Activated B cell treated with CpG ODN at 0.5 μM for 24 hours (primary cell): ENCODE results near the gene ZNF532. TPM values are rescaled to one million over a fixed set of nuclear protein-coding genes. Genes with fewer than 3 reads are reported as not detected.

Experiments
- ATAC-seq: fragments of 200-7000 bp; cut with Tn5 transposase; one replicate; pipeline ENCODE4 v1.10.0; 2021; ENCODE audit warnings: low read depth, mild to moderate bottlenecking, moderate library complexity
- CTCF ChIA-PET: fragments of 350-600 bp; sonication (Branson Sonifier 250); formaldehyde crosslinking; loops from one replicate; lab custom pipeline; 2021; ENCODE audit warnings: antibody characterized with exemption; lab: Charles Lee
- POLR2A ChIA-PET: fragments of 350-600 bp; sonication (Branson Sonifier 250); formaldehyde crosslinking; loops from one replicate; lab custom pipeline; 2021; ENCODE audit warnings: antibody characterized with exemption; lab: Charles Lee
- DNase-seq: peaks from one replicate; pipeline ENCODE4 v3.0.0; 2022
- H3K27ac Mint-ChIP-seq: one replicate; pipeline ENCODE4 v1.8.0; 2020; ENCODE audit warnings: mixed read lengths
- H3K27me3 Mint-ChIP-seq: one replicate; pipeline ENCODE4 v1.8.0; 2021; ENCODE audit warnings: mixed read lengths
- H3K36me3 Mint-ChIP-seq: one replicate; pipeline ENCODE4 v1.8.0; 2021; ENCODE audit warnings: low read depth, mixed read lengths
- H3K4me1 Mint-ChIP-seq: one replicate; pipeline ENCODE4 v1.8.0; 2021; ENCODE audit warnings: mixed read lengths
- H3K4me3 Mint-ChIP-seq: one replicate; pipeline ENCODE4 v1.8.0; 2020; ENCODE audit warnings: mild to moderate bottlenecking, mixed read lengths
- H3K9me3 Mint-ChIP-seq: one replicate; pipeline ENCODE4 v1.8.0; 2020; ENCODE audit warnings: mixed read lengths
- CTCF ChIP-seq: fragments of 200-600 bp; IDR thresholded peaks from one replicate; pipeline ENCODE4 v1.8.0; 2022; ENCODE audit warnings: antibody characterized with exemption, mild to moderate bottlenecking
- intact Hi-C: fragments of 100-400 bp; cut with micrococcal nuclease; formaldehyde crosslinking; loops from one replicate; pipeline ENCODE4 v1.15.1; 2024
- total RNA-seq: library from RNA; stranded (reverse); gene quantifications from 2 replicates; pipeline ENCODE4 v1.2.3, GENCODE V29; 2022

The ZNF532 gene
- total RNA-seq, 1 donor from 2014 or later: 106 TPM

- DNase-seq: no peak
- ChIA-PET POLR2A (no interaction called here), CTCF (no interaction called here)
- Mint-ChIP-seq H3K27ac (no peak overlapping the region), H3K36me3 (peaks cover 17% of the 10 kb centered on the region), H3K4me3 (no peak overlapping the region), H3K27me3 (no peaks in the 10 kb centered on the region), H3K9me3 (peaks cover 3% of the 10 kb centered on the region), H3K4me1 (peaks cover 67% of the 10 kb centered on the region)
- intact Hi-C loops: no loop called here
- TF ChIP-seq CTCF: no peak
- no peak for ATAC-seq
Measured at GRCh38 chr18:58892488-58892887, 27.8 kb downstream of the ZNF532 start.

GRCh38 chr18:58893388-58894099 lies 28.9 kb downstream of the ZNF532 start:
- peaks cover 18% of the 10 kb centered on the region for H3K36me3 Mint-ChIP-seq
- no peak overlapping the region for H3K4me3 Mint-ChIP-seq
- ATAC-seq (no peak), DNase-seq (no peak)
- ChIA-PET CTCF (no interaction called here), POLR2A (interaction anchor here (0.7 kb wide), 2 partner anchors 29 to 58 kb away, joined by 3 read pairs; partner anchors contain the start of gene ZNF532)
- H3K27me3 Mint-ChIP-seq: no peaks in the 10 kb centered on the region
- H3K9me3 Mint-ChIP-seq: peaks cover 3% of the 10 kb centered on the region
- H3K4me1 Mint-ChIP-seq: peaks cover 67% of the 10 kb centered on the region
- TF ChIP-seq CTCF: no peak
- intact Hi-C loops: no loop called here
- H3K27ac Mint-ChIP-seq: peak overlapping the region; percentile 6

- no peaks in the 10 kb centered on the region for H3K27me3 Mint-ChIP-seq
- POLR2A ChIA-PET: interaction anchor here (0.6 to 1.9 kb wide), 3 partner anchors 9 to 31 kb away, joined by 3 to 11 read pairs (median 7); partner anchors contain the start of gene ZNF532
- CTCF ChIA-PET: no interaction called here
- peaks cover 74% of the 10 kb centered on the region for H3K4me1 Mint-ChIP-seq
- H3K9me3 Mint-ChIP-seq: peaks cover 3% of the 10 kb centered on the region
- peak overlapping the region; percentile 81 for H3K27ac Mint-ChIP-seq
- DNase-seq: no peak
- intact Hi-C loops: loop anchor here (5.0 kb wide), 1 partner anchor 113 kb away; no protein-coding TSS in a partner anchor
- no peak overlapping the region for H3K4me3 Mint-ChIP-seq
- no peak for ATAC-seq
- H3K36me3 Mint-ChIP-seq: peaks cover 26% of the 10 kb centered on the region
- no peak for TF ChIP-seq CTCF
Measured at GRCh38 chr18:58894930-58895329, 30.3 kb downstream of the ZNF532 start.

GRCh38 chr18:58895385-58895784 lies 30.7 kb downstream of the ZNF532 start:
- no peak for TF ChIP-seq CTCF
- no peak overlapping the region for H3K4me3 Mint-ChIP-seq
- ATAC-seq (no peak), DNase-seq (no peak)
- H3K9me3 Mint-ChIP-seq: peaks cover 3% of the 10 kb centered on the region
- peak overlapping the region; percentile 81 for H3K27ac Mint-ChIP-seq
- peaks cover 27% of the 10 kb centered on the region for H3K36me3 Mint-ChIP-seq
- ChIA-PET POLR2A (interaction anchor here (0.5 to 2.8 kb wide), 6 partner anchors 9 to 103 kb away, joined by 3 to 13 read pairs (median 9); partner anchors contain the start of gene ZNF532), CTCF (interaction anchor here (1.6 kb wide), 1 partner anchor 121 kb away, joined by 3 read pairs; no protein-coding TSS in a partner anchor)
- H3K4me1 Mint-ChIP-seq: peaks cover 77% of the 10 kb centered on the region
- intact Hi-C loops: loop anchor here (5.0 kb wide), 1 partner anchor 113 kb away; no protein-coding TSS in a partner anchor
- H3K27me3 Mint-ChIP-seq: no peaks in the 10 kb centered on the region

GRCh38 chr18:58896268-58896667 lies 31.6 kb downstream of the ZNF532 start:
- Mint-ChIP-seq H3K9me3 (peaks cover 3% of the 10 kb centered on the region), H3K36me3 (peaks cover 32% of the 10 kb centered on the region), H3K4me1 (peaks cover 82% of the 10 kb centered on the region), H3K27ac (peak overlapping the region; percentile 81), H3K27me3 (no peaks in the 10 kb centered on the region), H3K4me3 (peak overlapping the region; percentile 80)
- ChIA-PET CTCF (interaction anchor here (1.0 to 1.6 kb wide), 2 partner anchors 114 to 120 kb away, joined by 3 read pairs; no protein-coding TSS in a partner anchor), POLR2A (interaction anchor here (1.1 to 2.8 kb wide), 9 partner anchors 10 to 104 kb away, joined by 3 to 13 read pairs (median 7); partner anchors contain the start of gene ZNF532)
- TF ChIP-seq CTCF: no peak
- no peak for DNase-seq
- intact Hi-C loops: loop anchor here (1.0 to 5.0 kb wide), 8 partner anchors 9 to 161 kb away; partner anchors contain the start of gene ZNF532
- ATAC-seq: peak; percentile 92
